Stimulated activated CD4-positive, alpha-beta T cell treated with anti-CD3 and anti-CD28 coated beads, Interleukin-2, amount 100 ng/mL, for 4 hours (primary cell): ENCODE measurements around the gene NDFIP1.
A peak's percentile ranks its signal among the peaks of the same experiment; 100 is the strongest.
"Not testable (repeated sequence)": the region's sequence is repeated elsewhere in the genome, so short reads cannot be mapped to it uniquely, and the experiment has no call there.

Experiments used
- DNase-seq: peaks from one replicate; pipeline ENCODE4 v3.0.0-alpha.2; 2020; ENCODE audit warnings: low read depth

The NDFIP1 gene

GRCh38 chr5:142108432-142109330 lies at the start of gene NDFIP1:
Gene NDFIP1, plus strand, starts transcription at chr5:142108779. Its CDS starts 196 bp downstream, at chr5:142108975.
- peak; percentile 80 for DNase-seq

GRCh38 chr5:142059304-142059940 lies 49.2 kb upstream of the NDFIP1 start:
- DNase-seq = no peak

- no peak for DNase-seq
Observed at GRCh38 chr5:142063376-142063775, 45.2 kb upstream of the NDFIP1 start.

GRCh38 chr5:142063878-142064331 lies 44.7 kb upstream of the NDFIP1 start:
- DNase-seq = no peak

GRCh38 chr5:142065273-142065672 lies 43.3 kb upstream of the NDFIP1 start:
- DNase-seq = no peak

GRCh38 chr5:142069606-142070399 lies 38.8 kb upstream of the NDFIP1 start:
- DNase-seq = no peak

- DNase-seq = no peak
Observed at GRCh38 chr5:142070734-142071133, 37.8 kb upstream of the NDFIP1 start.

- DNase-seq = no peak
Observed at GRCh38 chr5:142072488-142072887, 36.1 kb upstream of the NDFIP1 start.

- DNase-seq = no peak
Observed at GRCh38 chr5:142073362-142073988, 35.1 kb upstream of the NDFIP1 start.

GRCh38 chr5:142074006-142074405 lies 34.6 kb upstream of the NDFIP1 start:
- no peak for DNase-seq

GRCh38 chr5:142078221-142078620 lies 30.4 kb upstream of the NDFIP1 start:
- DNase-seq = no peak

- DNase-seq = no peak
Observed at GRCh38 chr5:142078706-142079105, 29.9 kb upstream of the NDFIP1 start.

- no peak for DNase-seq
Observed at GRCh38 chr5:142079306-142079721, 29.3 kb upstream of the NDFIP1 start.

- no peak for DNase-seq
Observed at GRCh38 chr5:142080248-142080647, 28.3 kb upstream of the NDFIP1 start.

- DNase-seq = no peak
Observed at GRCh38 chr5:142082182-142082781, 26.3 kb upstream of the NDFIP1 start.

GRCh38 chr5:142086229-142086628 lies 22.4 kb upstream of the NDFIP1 start:
- DNase-seq = no peak

GRCh38 chr5:142086679-142087078 lies 21.9 kb upstream of the NDFIP1 start:
- DNase-seq = no peak

GRCh38 chr5:142087920-142088679 lies 20.5 kb upstream of the NDFIP1 start:
- peak; percentile 41 for DNase-seq

GRCh38 chr5:142088855-142089479 lies 19.6 kb upstream of the NDFIP1 start:
- not testable (repeated sequence) for DNase-seq

GRCh38 chr5:142091012-142091411 lies 17.6 kb upstream of the NDFIP1 start:
- DNase-seq = no peak
